ENCODE results near the gene RAB27B.

The RAB27B gene

GRCh38 chr18:54867131-54867530 lies 38.9 kb downstream of the RAB27B start:
- Histone ChIP-seq H3K4me3 (replicated peaks; ENCODE audit: insufficient read depth, low read length) (no peak overlapping the region), H3K27me3 (ENCODE audit: insufficient read depth, poor library complexity, severe bottlenecking) (peaks cover 2% of the 10 kb centered on the region), H3K27ac (replicated peaks) (no peak overlapping the region)
- DNase-seq (ENCODE audit: low read depth in 1 of 2, low spot score in 1 of 2): no peak
- TF ChIP-seq CTCF (IDR thresholded peaks at IDR 0.05; ENCODE audit: insufficient read depth, low read length): no peak
- no peak for TF ChIP-seq REST (IDR thresholded peaks at IDR 0.05; ENCODE audit: insufficient replicate concordance, low read depth)
- TF ChIP-seq SPI1 (IDR thresholded peaks at IDR 0.05; ENCODE audit: borderline replicate concordance, low read depth): no peak
- no peak for TF ChIP-seq GABPA (IDR thresholded peaks at IDR 0.05; ENCODE audit: low read depth)
- no peak for TF ChIP-seq POLR2AphosphoS5 (IDR thresholded peaks at IDR 0.05; ENCODE audit: low read depth)

GRCh38 chr18:54871231-54871630 lies 43.0 kb downstream of the RAB27B start:
- H3K27ac ChIP-seq (replicated peaks): no peak overlapping the region
- TF ChIP-seq GABPA (IDR thresholded peaks at IDR 0.05; ENCODE audit: low read depth): no peak
- no peak for TF ChIP-seq POLR2AphosphoS5 (IDR thresholded peaks at IDR 0.05; ENCODE audit: low read depth)
- TF ChIP-seq REST (IDR thresholded peaks at IDR 0.05; ENCODE audit: insufficient replicate concordance, low read depth): no peak
- TF ChIP-seq CTCF (IDR thresholded peaks at IDR 0.05; ENCODE audit: insufficient read depth, low read length): no peak
- no peak for TF ChIP-seq SPI1 (IDR thresholded peaks at IDR 0.05; ENCODE audit: borderline replicate concordance, low read depth)
- no peaks in the 10 kb centered on the region for H3K27me3 ChIP-seq (ENCODE audit: insufficient read depth, poor library complexity, severe bottlenecking)
- H3K4me3 ChIP-seq (replicated peaks; ENCODE audit: insufficient read depth, low read length): no peak overlapping the region
- no peak for DNase-seq (ENCODE audit: low read depth in 1 of 2, low spot score in 1 of 2)

- no peak for DNase-seq (ENCODE audit: low read depth in 1 of 2, low spot score in 1 of 2)
- Histone ChIP-seq H3K27ac (replicated peaks) (no peak overlapping the region), H3K4me3 (replicated peaks; ENCODE audit: insufficient read depth, low read length) (no peak overlapping the region), H3K27me3 (ENCODE audit: insufficient read depth, poor library complexity, severe bottlenecking) (no peaks in the 10 kb centered on the region)
- no peak for TF ChIP-seq CTCF (IDR thresholded peaks at IDR 0.05; ENCODE audit: insufficient read depth, low read length)
- no peak for TF ChIP-seq SPI1 (IDR thresholded peaks at IDR 0.05; ENCODE audit: borderline replicate concordance, low read depth)
- TF ChIP-seq REST (IDR thresholded peaks at IDR 0.05; ENCODE audit: insufficient replicate concordance, low read depth): no peak
Measured at GRCh38 chr18:54872681-54873080, 44.4 kb downstream of the RAB27B start.
